HG03354 (cell line): Measurements from ENCODE around the gene RPL29.
A peak's percentile ranks its signal among the peaks of the same experiment; 100 is the strongest.

Experiments
- ATAC-seq: cut with Tn5 transposase; IDR thresholded peaks from one replicate; pipeline ENCODE4 v1.9.1; 2021; ENCODE audit warnings: mild to moderate bottlenecking; ENCODE audit not compliant: unreplicated experiment, poor library complexity, severe bottlenecking

Gene RPL29

DNA sequence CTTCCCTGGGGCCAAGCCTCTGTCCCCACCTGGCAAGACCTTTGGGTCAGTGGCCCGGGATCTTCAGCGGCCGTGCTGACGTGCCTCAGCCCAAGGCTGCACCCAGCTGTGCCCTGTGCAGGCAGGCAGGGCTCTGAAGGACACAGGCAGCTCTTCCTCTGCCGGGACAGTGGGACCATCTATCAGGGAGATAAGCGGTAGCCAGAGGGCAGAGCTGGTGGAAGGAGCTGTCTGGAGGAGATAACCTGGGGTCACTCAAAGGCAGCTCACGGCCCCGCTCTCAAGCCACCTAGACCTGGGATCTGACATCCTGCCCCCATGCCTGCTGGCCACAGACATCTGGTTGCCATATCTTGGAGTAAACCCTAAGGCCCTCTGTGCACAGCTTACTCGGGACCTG is 33.4 kb upstream of the RPL29 start:
- ATAC-seq, result no peak

DNA sequence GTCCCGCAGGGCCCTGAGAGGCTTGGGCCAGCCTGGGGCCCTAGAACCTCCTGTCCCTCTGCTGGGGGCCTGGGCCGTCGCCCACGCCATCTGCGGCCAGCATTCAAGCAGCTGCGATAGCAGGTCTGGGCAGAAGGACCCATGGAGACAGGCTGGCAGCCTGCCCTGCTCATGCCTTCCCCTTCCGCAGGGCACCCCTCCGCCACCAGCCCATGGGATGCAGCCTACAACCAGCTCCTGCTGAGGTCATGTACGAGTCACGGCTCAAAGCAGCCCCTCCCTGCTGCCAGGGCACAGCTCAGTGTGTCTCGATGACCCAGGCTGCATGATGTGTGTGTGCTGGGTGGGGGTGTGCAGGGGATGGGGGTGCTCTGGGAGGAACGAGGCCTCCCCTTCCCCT is 32.9 kb upstream of the RPL29 start:
- no peak for ATAC-seq

- no peak for ATAC-seq
Observed at GRCh38 chr3:52026041-52026440, 30.3 kb upstream of the RPL29 start.

GRCh38 chr3:52025453-52025852 is 29.8 kb upstream of the RPL29 start:
- ATAC-seq, result no peak

DNA sequence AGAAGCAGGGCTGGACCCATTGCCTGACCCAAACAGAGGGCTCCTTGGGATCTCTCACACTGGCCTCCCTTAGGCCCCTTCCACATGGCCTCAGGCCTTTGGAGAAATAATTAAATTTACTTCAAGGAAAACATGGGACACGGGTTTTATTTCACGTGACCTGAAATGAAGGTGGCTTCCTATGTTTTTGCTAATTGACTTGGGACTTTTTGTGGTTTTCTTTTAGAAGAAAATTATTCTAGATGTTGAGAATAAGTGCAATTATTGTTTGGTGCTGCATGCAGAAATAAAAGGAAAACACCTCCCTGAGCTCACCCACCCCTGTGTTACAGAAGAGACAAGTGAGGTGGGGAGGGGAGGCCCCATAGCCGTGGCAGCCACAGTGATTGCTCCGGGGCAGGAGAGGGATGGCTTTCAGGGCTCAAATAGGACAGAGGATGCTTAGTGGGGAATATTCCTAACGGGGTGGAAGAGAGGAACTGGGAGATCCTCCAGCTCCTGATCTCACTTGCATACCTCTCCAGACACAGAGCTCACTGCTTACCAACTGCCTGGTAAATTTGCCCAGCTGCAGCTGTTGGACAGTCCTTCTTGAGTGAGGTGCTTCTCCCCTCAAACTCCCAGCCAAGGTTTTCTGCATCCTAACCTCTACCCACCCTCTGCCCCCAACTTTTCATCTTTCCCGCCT is 29.2 kb upstream of the RPL29 start:
- no peak for ATAC-seq

DNA sequence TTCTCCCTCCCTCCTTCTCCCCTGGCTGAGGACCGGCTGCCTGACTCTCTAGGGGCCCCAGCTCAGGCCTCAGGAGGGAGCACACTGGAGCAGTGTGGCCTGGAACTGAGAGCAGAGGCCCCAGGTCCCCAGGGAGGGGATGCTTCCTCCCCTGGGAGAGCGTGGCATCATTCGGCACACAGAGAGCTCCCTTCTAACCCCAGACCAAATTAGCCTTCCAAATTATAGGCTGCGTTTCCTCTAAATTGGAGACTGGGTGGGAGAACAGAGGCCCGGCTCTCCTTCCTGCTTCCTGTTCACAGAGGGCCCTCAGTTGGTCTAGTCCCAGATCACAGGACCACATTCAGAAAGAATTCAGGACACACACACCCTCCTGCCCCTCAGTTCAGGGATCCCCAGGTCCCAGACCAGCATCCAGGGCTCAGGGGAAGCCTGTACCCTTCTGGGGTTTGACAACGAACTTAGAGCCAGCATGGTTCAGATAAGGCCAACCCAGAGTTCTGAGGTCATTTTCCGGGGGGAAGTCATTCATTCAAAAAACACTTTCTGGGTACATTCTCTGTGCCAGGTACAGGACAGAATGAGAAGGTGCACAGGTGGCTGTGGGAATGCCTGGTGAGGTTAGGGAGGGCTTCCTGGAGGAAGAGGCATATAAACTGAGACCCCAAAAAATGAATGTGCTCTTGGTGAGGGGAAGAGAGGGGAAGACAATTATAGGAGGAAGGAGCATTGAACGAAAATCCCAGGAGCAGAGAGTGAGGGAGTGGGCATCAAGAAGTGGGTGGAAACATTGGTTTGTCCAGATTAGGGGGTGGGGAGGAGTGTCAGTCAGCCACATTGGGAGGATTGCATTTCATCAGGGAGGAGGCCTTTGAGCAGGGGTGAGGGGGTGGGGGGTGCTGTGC is 28.4 kb upstream of the RPL29 start:
- ATAC-seq, result peak; percentile 70

- ATAC-seq, result no peak
Observed at GRCh38 chr3:52023101-52023770, 27.5 kb upstream of the RPL29 start.

GRCh38 chr3:52022323-52023100 is 26.8 kb upstream of the RPL29 start:
- no peak for ATAC-seq

GRCh38 chr3:52021489-52022268 is 26.0 kb upstream of the RPL29 start:
- ATAC-seq, result no peak

GRCh38 chr3:52020796-52021195 is 25.1 kb upstream of the RPL29 start:
- no peak for ATAC-seq

DNA sequence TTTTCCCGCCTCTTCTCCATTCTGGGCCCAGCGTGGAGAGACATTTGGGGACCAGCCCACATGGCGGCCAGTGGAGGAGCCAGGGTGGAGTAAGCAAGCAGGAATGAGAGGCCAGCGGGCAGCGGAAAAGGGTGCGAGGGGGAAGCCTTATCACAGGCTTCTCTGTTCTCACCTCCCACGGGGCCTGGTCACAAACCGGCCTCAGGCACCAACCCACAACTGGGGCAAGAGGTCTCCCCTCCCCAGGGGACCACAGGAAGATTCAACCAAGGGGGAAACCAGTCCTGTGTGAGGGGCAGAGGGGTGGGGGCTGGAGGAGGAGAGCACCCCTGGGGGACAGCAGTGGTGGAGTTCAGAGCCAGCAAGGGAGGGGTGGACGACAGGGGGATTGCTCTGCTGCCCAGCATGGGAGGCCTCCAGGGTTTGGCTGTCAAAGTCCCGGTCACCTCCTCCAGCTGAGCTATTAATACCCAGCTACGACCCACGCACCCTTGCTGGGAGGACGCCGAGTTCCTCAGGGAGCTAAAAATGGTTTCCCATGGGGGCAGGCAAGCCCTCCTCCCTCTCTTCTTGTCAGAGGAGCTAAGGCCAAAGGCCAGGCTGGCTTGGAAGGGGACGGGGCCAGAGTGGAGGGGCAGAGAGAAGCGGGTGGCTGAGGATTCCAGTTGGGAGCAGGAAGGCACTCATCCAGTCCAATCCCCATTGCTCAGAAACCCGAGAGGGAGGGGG is 23.8 kb upstream of the RPL29 start:
- ATAC-seq, result no peak

DNA sequence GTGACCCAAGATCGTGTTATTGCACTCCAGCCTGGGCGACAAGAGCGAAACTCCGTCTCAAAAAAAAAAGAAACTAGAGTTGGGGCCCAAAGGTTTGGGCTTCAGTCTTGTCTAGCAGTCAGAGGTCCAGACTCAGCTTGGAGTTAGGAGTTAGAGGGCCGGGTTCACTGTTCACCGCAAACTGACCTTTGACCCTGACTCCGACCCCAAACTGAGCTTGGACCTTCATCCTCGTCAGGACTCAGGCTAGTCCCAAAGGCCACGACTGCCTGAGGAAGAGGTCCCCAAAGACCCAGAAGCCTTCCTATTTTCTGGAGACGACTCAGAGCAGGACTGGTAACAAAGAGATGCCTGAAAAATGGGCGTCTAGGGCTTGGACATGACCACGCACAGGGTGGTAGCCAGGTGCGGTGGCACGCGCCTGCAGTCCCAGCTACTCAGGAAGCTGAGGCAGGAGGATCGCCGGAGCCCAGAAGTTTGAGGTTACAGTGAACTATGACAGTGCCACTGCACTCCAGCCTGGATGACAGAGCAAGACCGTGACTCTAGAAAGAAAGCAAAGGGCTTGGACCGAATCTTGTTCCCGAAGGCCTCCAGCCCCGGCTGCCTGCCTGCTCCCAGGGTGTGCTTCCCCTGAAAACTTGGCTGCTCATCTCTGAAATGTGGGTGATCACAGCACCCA is 22.8 kb upstream of the RPL29 start:
- no peak for ATAC-seq

- ATAC-seq, result no peak
Observed at GRCh38 chr3:52017586-52017985, 21.9 kb upstream of the RPL29 start.

- ATAC-seq, result no peak
Observed at GRCh38 chr3:52015438-52016228, 19.9 kb upstream of the RPL29 start.

GRCh38 chr3:52014613-52015012 is 18.9 kb upstream of the RPL29 start:
- no peak for ATAC-seq

- no peak for ATAC-seq
Observed at GRCh38 chr3:52013802-52014598, 18.3 kb upstream of the RPL29 start.
